Natural killer cell (primary cell): ENCODE results near the gene PCDHB1. TPM values are rescaled to one million over a fixed set of nuclear protein-coding genes. Genes with fewer than 3 reads are reported as not detected.
"Not testable (repeated sequence)": the region's sequence is repeated elsewhere in the genome, so short reads cannot be mapped to it uniquely, and the experiment has no call there.

ENCODE experiments used
- ATAC-seq, 3 donors: fragments of 150-1000 bp in 2 of 3; fragments of 200-7000 bp in 1 of 3; cut with Tn5 transposase; 1 replicate in 1 of 3; 2 replicates in 2 of 3; pipeline ENCODE4 v1.10.0; 2021; ENCODE audit warnings: mild to moderate bottlenecking in 2 of 3, moderate library complexity in 2 of 3
- DNase-seq, 2 donors: peaks; one replicate each; pipeline versions ENCODE4 v3.0.0 to v3.0.0-alpha.2; 2013 to 2021; ENCODE audit warnings: mixed read lengths in 1 of 2
- H3K27ac ChIP-seq: one replicate; pipeline ENCODE4 v1.5.1; 2013; ENCODE audit warnings: mild to moderate bottlenecking, low read length
- H3K27me3 ChIP-seq: one replicate; pipeline ENCODE4 v1.6.1; 2013; ENCODE audit warnings: low read length; ENCODE audit not compliant: control insufficient read depth, insufficient read depth
- H3K36me3 ChIP-seq: one replicate; pipeline ENCODE4 v1.6.1; 2013; ENCODE audit warnings: low read length; ENCODE audit not compliant: control insufficient read depth, insufficient read depth
- H3K4me1 ChIP-seq: one replicate; pipeline ENCODE4 v1.6.1; 2013; ENCODE audit warnings: low read length; ENCODE audit not compliant: control insufficient read depth, insufficient read depth
- H3K4me3 ChIP-seq: one replicate; pipeline ENCODE4 v1.5.1; 2013; ENCODE audit warnings: low read length
- H3K9me3 ChIP-seq: one replicate; pipeline ENCODE4 v1.6.1; 2013; ENCODE audit warnings: low read length; ENCODE audit not compliant: control insufficient read depth, insufficient read depth
- H3K27ac Mint-ChIP-seq, 2 donors: one replicate each; pipeline ENCODE4 v1.8.0; 2022; ENCODE audit warnings: mild to moderate bottlenecking in 2 of 2, mixed read lengths in 2 of 2, moderate library complexity in 1 of 2
- H3K27me3 Mint-ChIP-seq, 2 donors: one replicate each; pipeline ENCODE4 v1.8.0; 2022; ENCODE audit warnings: low read depth in 2 of 2, mixed read lengths in 2 of 2
- H3K36me3 Mint-ChIP-seq: one replicate; pipeline ENCODE4 v1.8.0; 2022; ENCODE audit warnings: mixed read lengths
- H3K4me1 Mint-ChIP-seq, 2 donors: one replicate each; pipeline ENCODE4 v1.8.0; 2022; ENCODE audit warnings: mixed read lengths in 2 of 2
- H3K4me3 Mint-ChIP-seq: one replicate; pipeline ENCODE4 v1.8.0; 2022; ENCODE audit warnings: mild to moderate bottlenecking, moderate library complexity, mixed read lengths
- H3K9me3 Mint-ChIP-seq, 2 donors: one replicate each; pipeline ENCODE4 v1.8.0; 2022; ENCODE audit warnings: mixed read lengths in 2 of 2
- CTCF ChIP-seq: fragments of 200-600 bp; IDR thresholded peaks from one replicate; pipeline ENCODE4 v1.8.0; 2022; ENCODE audit warnings: antibody characterized with exemption
- WGBS: methylation state at CpG from one replicate; pipeline ENCODE4 v1.1.7; 2013; ENCODE audit warnings: missing lambda C conversion rate; ENCODE audit not compliant: insufficient coverage; 5-methylcytosine and 5-hydroxymethylcytosine counted together
- intact Hi-C: fragments of 100-400 bp; cut with micrococcal nuclease; formaldehyde crosslinking; loops from one replicate; pipeline ENCODE4 v1.14.2; 2022
- total RNA-seq, 4 donors: library from RNA; stranded (reverse); fragments of 120-200 nt in 1 of 4; gene quantifications; one replicate each; pipeline versions ENCODE4 v1.2.3 to v1.2.4, GENCODE V29; 2013 to 2022

Gene PCDHB1
- total RNA-seq, 3 donors from 2014 or later (not counting 1 experiment from before 2014, with no cell fraction given) = not detected

- Histone ChIP-seq H3K9me3 (peaks cover 16% of the 10 kb centered on the region), H3K4me1 (no peaks in the 10 kb centered on the region), H3K27ac (no peak within 1 kb of the TSS), H3K4me3 (no peak within 1 kb of the TSS), H3K27me3 (peaks cover 10% of the 10 kb centered on the region), H3K36me3 (no peaks in the 10 kb centered on the region)
- Mint-ChIP-seq H3K27ac (no peak within 1 kb of the TSS), H3K36me3 (peaks cover 10% of the 10 kb centered on the region), H3K9me3 (peaks cover 2 to 8% of the 10 kb centered on the region in 2 donors), H3K4me3 (no peak within 1 kb of the TSS), H3K27me3 (peaks cover 0 to 6% of the 10 kb centered on the region in 2 donors), H3K4me1 (peaks cover 0 to 4% of the 10 kb centered on the region in 2 donors)
- ATAC-seq (no peak), DNase-seq (peak in 1 of 2 donors; percentile 42)
- TF ChIP-seq CTCF = no peak
- intact Hi-C loops = no loop called here
- WGBS = 29% methylated on average over 18 of the region's 19 CpGs
Measured at GRCh38 chr5:141100243-141100805, 49.1 kb downstream of the PCDHB1 start, which contains the start of gene PCDHB3. TSS of gene PCDHB3 (plus strand) at chr5:141100473. CDS start at chr5:141100650, 177 bp downstream.

GRCh38 chr5:141101059-141101458 is 49.9 kb downstream of the PCDHB1 start:
- H3K4me1 Mint-ChIP-seq = peaks cover 0 to 4% of the 10 kb centered on the region in 2 donors

GRCh38 chr5:141102070-141102469 is 50.9 kb downstream of the PCDHB1 start:
- H3K4me3 ChIP-seq, H3K27me3 Mint-ChIP-seq, intact Hi-C loops, DNase-seq, H3K4me1 Mint-ChIP-seq, H3K27me3 ChIP-seq, H3K27ac ChIP-seq, H3K36me3 ChIP-seq, H3K4me1 ChIP-seq, H3K4me3 Mint-ChIP-seq, H3K9me3 Mint-ChIP-seq, ATAC-seq, H3K27ac Mint-ChIP-seq: not testable (repeated sequence)
- peaks cover 10% of the 10 kb centered on the region for H3K36me3 Mint-ChIP-seq
- H3K9me3 ChIP-seq = peaks cover 13% of the 10 kb centered on the region
- WGBS = 44% methylated on average over 32 of the region's 39 CpGs

More at GRCh38 chr5:141101059-141101458, 49.9 kb downstream of the PCDHB1 start:
- WGBS = 48% methylated on average over 20 of the region's 20 CpGs
- no peak for TF ChIP-seq CTCF
- H3K4me3 ChIP-seq = no peak overlapping the region
- peaks cover 0 to 5% of the 10 kb centered on the region in 2 donors for H3K27me3 Mint-ChIP-seq
- DNase-seq (no peak), ATAC-seq (no peak)
- H3K36me3 Mint-ChIP-seq = peaks cover 10% of the 10 kb centered on the region
- no peaks in the 10 kb centered on the region for H3K36me3 ChIP-seq
- H3K9me3 Mint-ChIP-seq = peaks cover 2 to 8% of the 10 kb centered on the region in 2 donors
- H3K4me3 Mint-ChIP-seq = no peak overlapping the region
- no peak overlapping the region for H3K27ac ChIP-seq
- H3K4me1 ChIP-seq = no peaks in the 10 kb centered on the region
- peaks cover 13% of the 10 kb centered on the region for H3K9me3 ChIP-seq
- no peak overlapping the region for H3K27ac Mint-ChIP-seq
- intact Hi-C loops = no loop called here
- H3K27me3 ChIP-seq = peaks cover 7% of the 10 kb centered on the region

GRCh38 chr5:141102471-141102870 is 51.3 kb downstream of the PCDHB1 start:
- peaks cover 10% of the 10 kb centered on the region for H3K36me3 Mint-ChIP-seq
- H3K27me3 ChIP-seq, H3K4me1 ChIP-seq, H3K4me3 ChIP-seq, H3K27me3 Mint-ChIP-seq, intact Hi-C loops, H3K27ac ChIP-seq, H3K36me3 ChIP-seq, H3K4me3 Mint-ChIP-seq, H3K27ac Mint-ChIP-seq, H3K9me3 Mint-ChIP-seq, ATAC-seq, DNase-seq, H3K4me1 Mint-ChIP-seq: not testable (repeated sequence)
- 43% methylated on average over 24 of the region's 38 CpGs for WGBS
- H3K9me3 ChIP-seq = peaks cover 13% of the 10 kb centered on the region
